Osteoblast (primary cell): Measurements from ENCODE around the gene EED. TPM values are rescaled to one million over a fixed set of nuclear protein-coding genes. Genes with fewer than 3 reads are reported as not detected.

Source experiments
- DNase-seq: peaks from one replicate; pipeline ENCODE4 v3.0.0; 2011; ENCODE audit warnings: low spot score, mixed read lengths; ENCODE audit not compliant: insufficient read length; ENCODE audit errors: missing footprints
- H2AFZ ChIP-seq: 2 replicates; pipeline ENCODE4 v1.6.0; 2011; ENCODE audit warnings: mild to moderate bottlenecking, low read length
- H3K27ac ChIP-seq: 2 replicates; pipeline ENCODE4 v1.5.1; 2011; ENCODE audit warnings: mild to moderate bottlenecking, low read depth, low read length, moderate library complexity
- H3K27me3 ChIP-seq: 2 replicates; pipeline ENCODE4 v1.6.0; 2012; ENCODE audit warnings: mild to moderate bottlenecking, control low read depth, inconsistent platforms, low read length, moderate library complexity; ENCODE audit not compliant: insufficient read depth
- H3K36me3 ChIP-seq: 2 replicates; pipeline ENCODE4 v1.5.1; 2011; ENCODE audit warnings: mild to moderate bottlenecking, low read length, control low read depth, moderate library complexity; ENCODE audit not compliant: insufficient read depth
- H3K4me1 ChIP-seq: 2 replicates; pipeline ENCODE4 v1.5.1; 2011; ENCODE audit warnings: mild to moderate bottlenecking, low read length, control low read depth, moderate library complexity; ENCODE audit not compliant: insufficient read depth
- H3K4me2 ChIP-seq: 2 replicates; pipeline ENCODE4 v1.6.0; 2011; ENCODE audit warnings: mild to moderate bottlenecking, low read length; ENCODE audit not compliant: insufficient read depth
- H3K4me3 ChIP-seq: fragments of 200-600 bp; sonication (generic); 3 replicates; pipeline ENCODE4 v1.5.1; 2012; ENCODE audit warnings: mild to moderate bottlenecking, low read length, inconsistent platforms; ENCODE audit not compliant: insufficient read depth
- H3K79me2 ChIP-seq: 2 replicates; pipeline ENCODE4 v1.6.0; 2012; ENCODE audit warnings: mild to moderate bottlenecking, low read length, control low read depth, inconsistent platforms; ENCODE audit not compliant: insufficient read depth
- H3K9me3 ChIP-seq: 2 replicates; pipeline ENCODE4 v1.5.1; 2011; ENCODE audit warnings: low read depth, low read length, control low read depth
- H4K20me1 ChIP-seq: 2 replicates; pipeline ENCODE4 v1.6.0; 2012; ENCODE audit warnings: mild to moderate bottlenecking, low read length, control low read depth; ENCODE audit not compliant: insufficient read depth
- CTCF ChIP-seq: IDR thresholded peaks from 2 replicates; pipeline ENCODE4 v1.5.1; 2011; ENCODE audit warnings: mild to moderate bottlenecking, low read depth, low read length, moderate library complexity; ENCODE audit errors: extremely low read depth
- total RNA-seq: library from RNA; depleted of rRNA; stranded (reverse); fragments of >200 nt; gene quantifications from 2 replicates; pipeline ENCODE4 v1.2.3, GENCODE V29; 2012

Gene EED
- total RNA-seq, 1 donor: 12.3 TPM

- Histone ChIP-seq H2AFZ (no peak overlapping the region), H3K27ac (no peak overlapping the region), H3K27me3 (no peaks in the 10 kb centered on the region), H4K20me1 (no peaks in the 10 kb centered on the region), H3K4me2 (no peak overlapping the region), H3K4me3 (no peak overlapping the region), H3K9me3 (no peaks in the 10 kb centered on the region), H3K4me1 (no peaks in the 10 kb centered on the region), H3K36me3 (peaks cover 12% of the 10 kb centered on the region), H3K79me2 (peaks cover 12% of the 10 kb centered on the region)
- no peak for DNase-seq
- TF ChIP-seq CTCF: no peak
These were observed 20.6 kb downstream of the EED start for GRCh38 chr11:86265194-86265593.

GRCh38 chr11:86269645-86270044 lies 25.1 kb downstream of the EED start:
- Histone ChIP-seq H3K4me2 (no peak overlapping the region), H3K27me3 (no peaks in the 10 kb centered on the region), H3K4me3 (no peak overlapping the region), H4K20me1 (no peaks in the 10 kb centered on the region), H3K4me1 (no peaks in the 10 kb centered on the region), H3K36me3 (peaks cover 9% of the 10 kb centered on the region), H2AFZ (no peak overlapping the region), H3K79me2 (peaks cover 40% of the 10 kb centered on the region), H3K27ac (no peak overlapping the region), H3K9me3 (no peaks in the 10 kb centered on the region)
- no peak for TF ChIP-seq CTCF
- no peak for DNase-seq

GRCh38 chr11:86274503-86274902 lies 29.9 kb downstream of the EED start:
- Histone ChIP-seq H2AFZ (no peak overlapping the region), H3K4me1 (no peaks in the 10 kb centered on the region), H3K27me3 (no peaks in the 10 kb centered on the region), H4K20me1 (peaks cover 3% of the 10 kb centered on the region), H3K27ac (no peak overlapping the region), H3K9me3 (no peaks in the 10 kb centered on the region), H3K79me2 (peaks cover 45% of the 10 kb centered on the region), H3K4me3 (no peak overlapping the region), H3K36me3 (peaks cover 24% of the 10 kb centered on the region), H3K4me2 (no peak overlapping the region)
- no peak for DNase-seq
- peak; percentile 28 for TF ChIP-seq CTCF

- Histone ChIP-seq H3K4me3 (no peak overlapping the region), H3K4me1 (no peaks in the 10 kb centered on the region), H3K36me3 (peaks cover 20% of the 10 kb centered on the region), H3K9me3 (no peaks in the 10 kb centered on the region), H4K20me1 (peaks cover 3% of the 10 kb centered on the region), H3K27ac (no peak overlapping the region), H3K27me3 (no peaks in the 10 kb centered on the region), H3K79me2 (peaks cover 41% of the 10 kb centered on the region), H2AFZ (no peak overlapping the region), H3K4me2 (no peak overlapping the region)
- TF ChIP-seq CTCF: no peak
- DNase-seq: no peak
These were observed 30.4 kb downstream of the EED start for GRCh38 chr11:86274999-86275398.
